Thymus (tissue), 11 donors: ENCODE data around the gene SYNE1. TPM values are rescaled to one million over a fixed set of nuclear protein-coding genes. Genes with fewer than 3 reads are reported as not detected.

Experiments used
- DNase-seq, 9 donors: peaks; one replicate each; pipeline ENCODE4 v3.0.0-alpha.2; 2013; ENCODE audit warnings: low spot score in 9 of 9, low read depth in 6 of 9, missing footprints in 1 of 9
- H3K27ac ChIP-seq, 2 donors: one replicate each; pipeline ENCODE4 v1.5.1; 2013; ENCODE audit warnings: control low read depth in 1 of 2, low read depth in 1 of 2, low read length in 1 of 2, mild to moderate bottlenecking in 1 of 2, moderate library complexity in 1 of 2
- H3K27me3 ChIP-seq, 2 donors: one replicate each; pipeline ENCODE4 v1.5.1; 2013; ENCODE audit warnings: low read length in 1 of 2; ENCODE audit not compliant: control insufficient read depth in 2 of 2, insufficient read depth in 1 of 2
- H3K36me3 ChIP-seq, 2 donors: one replicate each; pipeline ENCODE4 v1.5.1; 2013; ENCODE audit warnings: low read length in 1 of 2, mild to moderate bottlenecking in 1 of 2, moderate library complexity in 1 of 2; ENCODE audit not compliant: control insufficient read depth in 2 of 2, insufficient read depth in 2 of 2
- H3K4me1 ChIP-seq, 2 donors: one replicate each; pipeline ENCODE4 v1.5.1; 2013; ENCODE audit warnings: low read length in 2 of 2; ENCODE audit not compliant: control insufficient read depth in 2 of 2, insufficient read depth in 2 of 2
- H3K4me3 ChIP-seq, 2 donors: one replicate each; pipeline ENCODE4 v1.5.1; 2013; ENCODE audit warnings: low read length in 2 of 2, control low read depth in 1 of 2, mild to moderate bottlenecking in 1 of 2
- H3K9me3 ChIP-seq, 2 donors: one replicate each; pipeline ENCODE4 v1.5.1; 2013; ENCODE audit warnings: low read length in 1 of 2, mild to moderate bottlenecking in 1 of 2; ENCODE audit not compliant: control insufficient read depth in 2 of 2, insufficient read depth in 1 of 2
- WGBS: extraction: QIAGEN DNeasy Blood & Tissue Kit; methylation state at CpG from one replicate; pipeline ENCODE4 v1.1.7; 2013; 5-methylcytosine and 5-hydroxymethylcytosine counted together
- polyA plus RNA-seq: library from polyadenylated mRNA; stranded (reverse); fragments of 200-250 nt; gene quantifications from one replicate; pipeline ENCODE4 v1.2.3, GENCODE V29; 2013
- total RNA-seq: library from RNA; stranded (reverse); fragments of 120-200 nt; gene quantifications from one replicate; pipeline ENCODE4 v1.2.4, GENCODE V29; 2013
- donor health status: healthy.

Gene SYNE1
- total and polyA plus RNA-seq, 2 donors: 49.6 to 55.1 TPM

GRCh38 chr6:152463164-152463563, 174.0 kb downstream of the SYNE1 start:
- Histone ChIP-seq H3K4me1 (no peaks in the 10 kb centered on the region), H3K9me3 (no peaks in the 10 kb centered on the region), H3K4me3 (no peak overlapping the region), H3K36me3 (no peaks in the 10 kb centered on the region), H3K27me3 (no peaks in the 10 kb centered on the region), H3K27ac (no peak overlapping the region)
- no peak for DNase-seq
- WGBS: 91% methylated on average over 7 of the region's 7 CpGs

- no peaks in the 10 kb centered on the region for H3K9me3 ChIP-seq
- no peaks in the 10 kb centered on the region for H3K4me1 ChIP-seq
- no peak overlapping the region for H3K4me3 ChIP-seq
- DNase-seq: no peak
- no peaks in the 10 kb centered on the region for H3K36me3 ChIP-seq
- 17% methylated on average over 6 of the region's 6 CpGs for WGBS
- H3K27me3 ChIP-seq: no peaks in the 10 kb centered on the region
- no peak overlapping the region for H3K27ac ChIP-seq
Observed at GRCh38 chr6:152462716-152463115, 174.4 kb downstream of the SYNE1 start.

- Histone ChIP-seq H3K4me3 (no peak overlapping the region), H3K4me1 (no peaks in the 10 kb centered on the region), H3K27me3 (no peaks in the 10 kb centered on the region), H3K9me3 (no peaks in the 10 kb centered on the region), H3K27ac (no peak overlapping the region), H3K36me3 (no peaks in the 10 kb centered on the region)
- DNase-seq: no peak
- 92% methylated on average over 5 of the region's 5 CpGs for WGBS
Observed at GRCh38 chr6:152461556-152461955, 175.6 kb downstream of the SYNE1 start.

- WGBS: 90% methylated on average over 8 of the region's 8 CpGs
Observed at GRCh38 chr6:152458648-152459644, 178.2 kb downstream of the SYNE1 start.

GRCh38 chr6:152457949-152458624, 179.1 kb downstream of the SYNE1 start:
- 97% methylated on average over 4 of the region's 4 CpGs for WGBS
- no peaks in the 10 kb centered on the region for H3K4me1 ChIP-seq

More at GRCh38 chr6:152458648-152459644, 178.2 kb downstream of the SYNE1 start:
- no peaks in the 10 kb centered on the region for H3K9me3 ChIP-seq
- H3K36me3 ChIP-seq: no peaks in the 10 kb centered on the region
- no peaks in the 10 kb centered on the region for H3K4me1 ChIP-seq
- H3K4me3 ChIP-seq: no peak overlapping the region
- no peak overlapping the region for H3K27ac ChIP-seq
- DNase-seq: no peak
- no peaks in the 10 kb centered on the region for H3K27me3 ChIP-seq

GRCh38 chr6:152454003-152454402, 183.2 kb downstream of the SYNE1 start:
- DNase-seq: no peak

More at GRCh38 chr6:152457949-152458624, 179.1 kb downstream of the SYNE1 start:
- DNase-seq: no peak
- no peak overlapping the region for H3K27ac ChIP-seq
- no peaks in the 10 kb centered on the region for H3K9me3 ChIP-seq
- H3K36me3 ChIP-seq: no peaks in the 10 kb centered on the region
- no peak overlapping the region for H3K4me3 ChIP-seq
- H3K27me3 ChIP-seq: no peaks in the 10 kb centered on the region

GRCh38 chr6:152453421-152453820, 183.7 kb downstream of the SYNE1 start:
- Histone ChIP-seq H3K27ac (no peak overlapping the region), H3K9me3 (no peaks in the 10 kb centered on the region), H3K4me1 (no peaks in the 10 kb centered on the region), H3K27me3 (no peaks in the 10 kb centered on the region), H3K36me3 (no peaks in the 10 kb centered on the region), H3K4me3 (no peak overlapping the region)
- WGBS: 77% methylated on average over 7 of the region's 7 CpGs
- DNase-seq: no peak

More at GRCh38 chr6:152454003-152454402, 183.2 kb downstream of the SYNE1 start:
- WGBS: 98% methylated on average over 3 of the region's 3 CpGs
- no peak overlapping the region for H3K27ac ChIP-seq
- no peak overlapping the region for H3K4me3 ChIP-seq
- H3K9me3 ChIP-seq: no peaks in the 10 kb centered on the region
- H3K36me3 ChIP-seq: no peaks in the 10 kb centered on the region
- H3K27me3 ChIP-seq: no peaks in the 10 kb centered on the region
- no peaks in the 10 kb centered on the region for H3K4me1 ChIP-seq

GRCh38 chr6:152452639-152453038, 184.5 kb downstream of the SYNE1 start:
- 97% methylated on average over 7 of the region's 7 CpGs for WGBS
- H3K27ac ChIP-seq: no peak overlapping the region
- DNase-seq: no peak
- H3K36me3 ChIP-seq: no peaks in the 10 kb centered on the region
- no peaks in the 10 kb centered on the region for H3K9me3 ChIP-seq
- no peaks in the 10 kb centered on the region for H3K27me3 ChIP-seq
- no peak overlapping the region for H3K4me3 ChIP-seq
- H3K4me1 ChIP-seq: no peaks in the 10 kb centered on the region

GRCh38 chr6:152450519-152450918, 186.6 kb downstream of the SYNE1 start:
- DNase-seq: no peak
- no peak overlapping the region for H3K27ac ChIP-seq
- 97% methylated on average over 4 of the region's 4 CpGs for WGBS
- no peaks in the 10 kb centered on the region for H3K4me1 ChIP-seq
- H3K9me3 ChIP-seq: no peaks in the 10 kb centered on the region
- no peaks in the 10 kb centered on the region for H3K27me3 ChIP-seq
- H3K4me3 ChIP-seq: no peak overlapping the region
- no peaks in the 10 kb centered on the region for H3K36me3 ChIP-seq
